ENCODE data around the gene FUZ.

GRCh38 chr19:49861107-49861506 is 48.0 kb upstream of the FUZ start:
- TF ChIP-seq CTCF (IDR thresholded peaks at IDR 0.05) (no peak), POLR2AphosphoS5 (IDR thresholded peaks at IDR 0.05; ENCODE audit: low read depth, low read length) (no peak), REST (IDR thresholded peaks at IDR 0.05; ENCODE audit: insufficient read depth in 1 of 2, low read depth in 2 of 2, low read length in 1 of 2) (no peak)
